Gastroesophageal sphincter (tissue), 4 donors: ENCODE results near the gene MICAL3. TPM values are rescaled to one million over a fixed set of nuclear protein-coding genes. Genes with fewer than 3 reads are reported as not detected.

Experiments used
- ATAC-seq: fragments of 150-250 bp; one replicate; pipeline ENCODE4 v1.9.1; 2016; ENCODE audit warnings: mild to moderate bottlenecking, moderate library complexity
- H3K27ac ChIP-seq, 4 donors: fragments of 200-600 bp; sonication (generic) in 3 of 4; 1 replicate in 3 of 4; 2 replicates in 1 of 4; pipeline ENCODE4 v1.5.1; 2016 to 2019
- H3K27me3 ChIP-seq: fragments of 200-600 bp; sonication (generic); one replicate; pipeline ENCODE4 v1.5.1; 2019
- H3K36me3 ChIP-seq, 2 donors: fragments of 200-600 bp; sonication (generic); one replicate each; pipeline ENCODE4 v1.5.1; 2019; ENCODE audit warnings: control low read depth in 1 of 2
- H3K4me1 ChIP-seq, 3 donors: fragments of 200-600 bp; sonication (generic); 1 replicate in 2 of 3; 2 replicates in 1 of 3; pipeline ENCODE4 v1.5.1; 2016 to 2019; ENCODE audit warnings: control low read depth in 2 of 3
- H3K4me3 ChIP-seq, 2 donors: fragments of 200-600 bp; sonication (generic); one replicate each; pipeline ENCODE4 v1.5.1; 2019; ENCODE audit warnings: mild to moderate bottlenecking in 1 of 2, moderate library complexity in 1 of 2
- H3K9me3 ChIP-seq, 3 donors: fragments of 200-600 bp; sonication (generic); one replicate each; pipeline ENCODE4 v1.5.1; 2017 to 2019; ENCODE audit warnings: control low read depth in 2 of 3
- CTCF ChIP-seq, 4 experiments: fragments of 200-600 bp in 2 of 4; fragments of 450-650 bp in 2 of 4; sonication (generic) in 1 of 4; IDR thresholded peaks; one replicate each; pipeline ENCODE4 v1.5.1; 2017 to 2019; ENCODE audit warnings: antibody characterized with exemption in 4 of 4, mild to moderate bottlenecking in 2 of 4, moderate library complexity in 2 of 4
- EP300 ChIP-seq: sonication (generic); formaldehyde crosslinking; IDR thresholded peaks from one replicate; pipeline ENCODE4 v1.6.1; 2017; ENCODE audit warnings: antibody characterized with exemption, mild to moderate bottlenecking
- POLR2A ChIP-seq, 2 donors: fragments of 450-650 bp; IDR thresholded peaks; one replicate each; pipeline ENCODE4 v1.6.1; 2017; ENCODE audit warnings: antibody characterized with exemption in 2 of 2, mild to moderate bottlenecking in 2 of 2, moderate library complexity in 1 of 2
- POLR2AphosphoS5 ChIP-seq: sonication (generic); formaldehyde crosslinking; IDR thresholded peaks from one replicate; pipeline ENCODE4 v1.6.1; 2017; ENCODE audit warnings: antibody characterized with exemption
- WGBS, 2 donors: methylation state at CpG; one replicate each; pipeline ENCODE4 v1.1.5; 2018; ENCODE audit warnings: low coverage in 1 of 2; 5-methylcytosine and 5-hydroxymethylcytosine counted together
- total RNA-seq, 4 donors: library from RNA; depleted of rRNA; stranded (reverse); fragments of >200 nt; gene quantifications; one replicate each; pipeline ENCODE4 v1.1.0, GENCODE V29; 2016

Gene MICAL3
- total RNA-seq, 4 donors from 2014 or later = 37.3 to 120 (median 51.5) TPM

- WGBS, 2 donors = 69% methylated on average over 6 of the region's 9 CpGs
- no peak for ATAC-seq
- no peaks in the 10 kb centered on the region for H3K36me3 ChIP-seq
- H3K27ac ChIP-seq = peak overlapping the region in 2 of 4 donors; percentile 66 to 72
- H3K27me3 ChIP-seq = no peaks in the 10 kb centered on the region
- no peak for TF ChIP-seq EP300
- TF ChIP-seq CTCF (IDR thresholded peaks at IDR 0.05) = no peak
- no peak for TF ChIP-seq POLR2AphosphoS5
- TF ChIP-seq POLR2A (IDR thresholded peaks at IDR 0.05) = no peak
- H3K4me3 ChIP-seq = no peak overlapping the region
- no peaks in the 10 kb centered on the region for H3K9me3 ChIP-seq
- peaks cover 4 to 77% (median 23%) of the 10 kb centered on the region in 3 donors for H3K4me1 ChIP-seq
Measured at GRCh38 chr22:17971711-17972110, 52.6 kb downstream of the MICAL3 start.

- H3K36me3 ChIP-seq = no peaks in the 10 kb centered on the region
- H3K27me3 ChIP-seq = no peaks in the 10 kb centered on the region
- no peak for ATAC-seq
- 94% methylated on average over 7 of the region's 10 CpGs; no CpG with 5 or more reads in 1 of the 2 donors for WGBS, 2 donors
- H3K27ac ChIP-seq = peak overlapping the region in 3 of 4 donors; percentile 30 to 66 (median 37)
- TF ChIP-seq POLR2AphosphoS5 = no peak
- no peak for TF ChIP-seq EP300
- no peak for TF ChIP-seq POLR2A (IDR thresholded peaks at IDR 0.05)
- TF ChIP-seq CTCF (IDR thresholded peaks at IDR 0.05) = no peak
- peaks cover 4 to 83% (median 27%) of the 10 kb centered on the region in 3 donors for H3K4me1 ChIP-seq
- no peak overlapping the region for H3K4me3 ChIP-seq
- H3K9me3 ChIP-seq = no peaks in the 10 kb centered on the region
Measured at GRCh38 chr22:17970201-17970708, 54.1 kb downstream of the MICAL3 start.

GRCh38 chr22:17969701-17970113, 54.7 kb downstream of the MICAL3 start:
- peak; percentile 54 for ATAC-seq
- TF ChIP-seq POLR2AphosphoS5 (peak; percentile 72), CTCF (IDR thresholded peaks at IDR 0.05) (no peak)
- Histone ChIP-seq H3K27ac (peak overlapping the region in 3 of 4 donors; percentile 30 to 66 (median 37)), H3K36me3 (no peaks in the 10 kb centered on the region), H3K27me3 (no peaks in the 10 kb centered on the region), H3K4me1 (peaks cover 4 to 83% (median 29%) of the 10 kb centered on the region in 3 donors), H3K9me3 (no peaks in the 10 kb centered on the region), H3K4me3 (no peak overlapping the region)
- 62% methylated on average over 7 of the region's 11 CpGs; no CpG with 5 or more reads in 1 of the 2 donors for WGBS, 2 donors

- Histone ChIP-seq H3K36me3 (no peaks in the 10 kb centered on the region), H3K27ac (no peak overlapping the region), H3K9me3 (no peaks in the 10 kb centered on the region), H3K4me3 (no peak overlapping the region), H3K4me1 (peaks cover 4 to 83% (median 34%) of the 10 kb centered on the region in 3 donors), H3K27me3 (no peaks in the 10 kb centered on the region)
- no peak for ATAC-seq
- WGBS, 2 donors = 91 to 94% methylated on average over 9 to 12 of the region's 12 CpGs
- no peak for TF ChIP-seq EP300
- no peak for TF ChIP-seq CTCF (IDR thresholded peaks at IDR 0.05)
- no peak for TF ChIP-seq POLR2AphosphoS5
- TF ChIP-seq POLR2A (IDR thresholded peaks at IDR 0.05) = no peak
Measured at GRCh38 chr22:17968126-17968525, 56.2 kb downstream of the MICAL3 start.

- H3K4me3 ChIP-seq = no peak overlapping the region
- WGBS, 2 donors = 79 to 80% methylated on average over 1 to 2 of the region's 2 CpGs
- TF ChIP-seq POLR2A (IDR thresholded peaks at IDR 0.05) (no peak), CTCF (IDR thresholded peaks at IDR 0.05) (no peak), EP300 (no peak), POLR2AphosphoS5 (no peak)
- no peak for ATAC-seq
- H3K4me1 ChIP-seq = peaks cover 0 to 68% (median 23%) of the 10 kb centered on the region in 3 donors
- H3K27ac ChIP-seq = no peak overlapping the region
- H3K27me3 ChIP-seq = no peaks in the 10 kb centered on the region
- H3K9me3 ChIP-seq = no peaks in the 10 kb centered on the region
- H3K36me3 ChIP-seq = no peaks in the 10 kb centered on the region
Measured at GRCh38 chr22:17966403-17966717, 58.0 kb downstream of the MICAL3 start.
